Skeletal muscle satellite cell (primary cell): ENCODE results near the gene NOS1AP.
"Not testable (repeated sequence)": the region's sequence is repeated elsewhere in the genome, so short reads cannot be mapped to it uniquely, and the experiment has no call there.

Experiments used
- H3K27me3 ChIP-seq: 2 replicates; pipeline ENCODE4 v1.7.0; 2013; ENCODE audit warnings: low read length; ENCODE audit not compliant: control insufficient read depth, insufficient read depth
- H3K36me3 ChIP-seq: 2 replicates; pipeline ENCODE4 v1.7.0; 2013; ENCODE audit warnings: mild to moderate bottlenecking, control low read depth, low read length; ENCODE audit not compliant: insufficient read depth
- H3K4me1 ChIP-seq: 2 replicates; pipeline ENCODE4 v1.7.0; 2013; ENCODE audit warnings: low read length; ENCODE audit not compliant: control insufficient read depth, insufficient read depth
- H3K4me2 ChIP-seq: 2 replicates; pipeline ENCODE4 v1.7.0; 2013; ENCODE audit warnings: mild to moderate bottlenecking, low read length
- H3K4me3 ChIP-seq: 2 replicates; pipeline ENCODE4 v1.7.0; 2013; ENCODE audit warnings: low read length
- H3K9ac ChIP-seq: 2 replicates; pipeline ENCODE4 v1.7.0; 2013; ENCODE audit warnings: mild to moderate bottlenecking, low read depth, low read length, moderate library complexity
- H3K9me3 ChIP-seq: replicated peaks from 2 replicates; pipeline ENCODE4 v1.7.0; 2013; ENCODE audit warnings: mild to moderate bottlenecking, control low read depth, low read length

Gene NOS1AP

GRCh38 chr1:162077648-162078299 lies 8.3 kb downstream of the NOS1AP start:
- no peak overlapping the region for H3K9ac ChIP-seq
- H3K9me3 ChIP-seq, result peaks cover 4% of the 10 kb centered on the region
- H3K27me3 ChIP-seq, result peaks cover 23% of the 10 kb centered on the region
- H3K4me3 ChIP-seq, result no peak overlapping the region
- no peak overlapping the region for H3K4me2 ChIP-seq
- H3K36me3 ChIP-seq, result no peaks in the 10 kb centered on the region
- no peaks in the 10 kb centered on the region for H3K4me1 ChIP-seq

GRCh38 chr1:162079030-162079429 lies 9.5 kb downstream of the NOS1AP start:
- H3K9me3 ChIP-seq, result peaks cover 4% of the 10 kb centered on the region
- H3K36me3 ChIP-seq, result no peaks in the 10 kb centered on the region
- H3K4me2 ChIP-seq, result no peak overlapping the region
- H3K9ac ChIP-seq, result no peak overlapping the region
- peaks cover 19% of the 10 kb centered on the region for H3K27me3 ChIP-seq
- H3K4me1 ChIP-seq, result no peaks in the 10 kb centered on the region
- H3K4me3 ChIP-seq, result no peak overlapping the region

- Histone ChIP-seq H3K9me3 (no peaks in the 10 kb centered on the region), H3K4me3 (no peak overlapping the region), H3K27me3 (peaks cover 9% of the 10 kb centered on the region), H3K4me1 (no peaks in the 10 kb centered on the region), H3K36me3 (no peaks in the 10 kb centered on the region), H3K9ac (no peak overlapping the region), H3K4me2 (no peak overlapping the region)
Measured at GRCh38 chr1:162080472-162081015, 11.1 kb downstream of the NOS1AP start.

- no peak overlapping the region for H3K4me2 ChIP-seq
- H3K4me1 ChIP-seq, result no peaks in the 10 kb centered on the region
- no peaks in the 10 kb centered on the region for H3K36me3 ChIP-seq
- H3K27me3 ChIP-seq, result peaks cover 9% of the 10 kb centered on the region
- H3K9ac ChIP-seq, result no peak overlapping the region
- H3K9me3 ChIP-seq, result no peaks in the 10 kb centered on the region
- no peak overlapping the region for H3K4me3 ChIP-seq
Measured at GRCh38 chr1:162081316-162081715, 11.8 kb downstream of the NOS1AP start.

- not testable (repeated sequence) for H3K36me3 ChIP-seq, H3K4me2 ChIP-seq, H3K4me1 ChIP-seq, H3K4me3 ChIP-seq, H3K9me3 ChIP-seq, H3K9ac ChIP-seq, H3K27me3 ChIP-seq
Measured at GRCh38 chr1:162082080-162082479, 12.6 kb downstream of the NOS1AP start.

GRCh38 chr1:162083273-162083672 lies 13.8 kb downstream of the NOS1AP start:
- Histone ChIP-seq H3K4me2 (no peak overlapping the region), H3K9ac (no peak overlapping the region), H3K4me1 (no peaks in the 10 kb centered on the region), H3K9me3 (no peaks in the 10 kb centered on the region), H3K4me3 (no peak overlapping the region), H3K27me3 (peaks cover 2% of the 10 kb centered on the region), H3K36me3 (no peaks in the 10 kb centered on the region)

GRCh38 chr1:162085991-162086390 lies 16.5 kb downstream of the NOS1AP start:
- Histone ChIP-seq H3K27me3 (no peaks in the 10 kb centered on the region), H3K4me2 (no peak overlapping the region), H3K4me3 (no peak overlapping the region), H3K9me3 (no peaks in the 10 kb centered on the region), H3K36me3 (no peaks in the 10 kb centered on the region), H3K9ac (no peak overlapping the region), H3K4me1 (no peaks in the 10 kb centered on the region)

- no peak overlapping the region for H3K9ac ChIP-seq
- no peaks in the 10 kb centered on the region for H3K36me3 ChIP-seq
- no peaks in the 10 kb centered on the region for H3K9me3 ChIP-seq
- H3K4me1 ChIP-seq, result no peaks in the 10 kb centered on the region
- H3K27me3 ChIP-seq, result no peaks in the 10 kb centered on the region
- no peak overlapping the region for H3K4me2 ChIP-seq
- no peak overlapping the region for H3K4me3 ChIP-seq
Measured at GRCh38 chr1:162087111-162087510, 17.6 kb downstream of the NOS1AP start.

GRCh38 chr1:162087574-162087973 lies 18.1 kb downstream of the NOS1AP start:
- H3K9ac ChIP-seq, result no peak overlapping the region
- H3K4me1 ChIP-seq, result no peaks in the 10 kb centered on the region
- H3K4me2 ChIP-seq, result no peak overlapping the region
- H3K36me3 ChIP-seq, result no peaks in the 10 kb centered on the region
- no peak overlapping the region for H3K4me3 ChIP-seq
- H3K9me3 ChIP-seq, result no peaks in the 10 kb centered on the region
- no peaks in the 10 kb centered on the region for H3K27me3 ChIP-seq

- H3K4me1 ChIP-seq, result no peaks in the 10 kb centered on the region
Measured at GRCh38 chr1:162088281-162088969, 18.9 kb downstream of the NOS1AP start.

GRCh38 chr1:162089748-162090147 lies 20.3 kb downstream of the NOS1AP start:
- Histone ChIP-seq H3K4me1 (no peaks in the 10 kb centered on the region), H3K4me2 (no peak overlapping the region), H3K4me3 (no peak overlapping the region), H3K36me3 (no peaks in the 10 kb centered on the region), H3K27me3 (no peaks in the 10 kb centered on the region), H3K9ac (no peak overlapping the region), H3K9me3 (no peaks in the 10 kb centered on the region)

More at GRCh38 chr1:162088281-162088969, 18.9 kb downstream of the NOS1AP start:
- no peak overlapping the region for H3K4me2 ChIP-seq
- no peaks in the 10 kb centered on the region for H3K36me3 ChIP-seq
- H3K27me3 ChIP-seq, result no peaks in the 10 kb centered on the region
- H3K9ac ChIP-seq, result no peak overlapping the region
- no peaks in the 10 kb centered on the region for H3K9me3 ChIP-seq
- H3K4me3 ChIP-seq, result no peak overlapping the region

GRCh38 chr1:162090378-162090777 lies 20.9 kb downstream of the NOS1AP start:
- no peaks in the 10 kb centered on the region for H3K36me3 ChIP-seq
- no peaks in the 10 kb centered on the region for H3K9me3 ChIP-seq
- no peak overlapping the region for H3K9ac ChIP-seq
- no peaks in the 10 kb centered on the region for H3K27me3 ChIP-seq
- H3K4me3 ChIP-seq, result no peak overlapping the region
- no peaks in the 10 kb centered on the region for H3K4me1 ChIP-seq
- no peak overlapping the region for H3K4me2 ChIP-seq
